CD14-positive monocyte (primary cell): Measurements from ENCODE around the gene ARPC1B. TPM values are rescaled to one million over a fixed set of nuclear protein-coding genes. Genes with fewer than 3 reads are reported as not detected.
A peak's percentile ranks its signal among the peaks of the same experiment; 100 is the strongest.

Source experiments
- DNase-seq, 3 donors: peaks; one replicate each; pipeline ENCODE4 v3.0.0-alpha.2; 2011 to 2022
- H2AFZ ChIP-seq: 2 replicates; pipeline ENCODE4 v1.6.0; 2012; ENCODE audit warnings: mild to moderate bottlenecking, low read depth, low read length, inconsistent platforms; ENCODE audit not compliant: insufficient read depth, poor library complexity, severe bottlenecking
- H3K27ac ChIP-seq, 2 donors: 1 replicate in 1 of 2; 2 replicates in 1 of 2; pipeline ENCODE4 v1.5.1; 2012 to 2013; ENCODE audit warnings: low read length in 2 of 2, control low read depth in 1 of 2, inconsistent platforms in 1 of 2, low read depth in 1 of 2, mild to moderate bottlenecking in 1 of 2
- H3K27me3 ChIP-seq, 2 donors: one replicate each; pipeline versions ENCODE4 v1.6.0 to v1.6.1; 2011 to 2013; ENCODE audit warnings: low read length in 2 of 2; ENCODE audit not compliant: control insufficient read depth in 2 of 2, insufficient read depth in 2 of 2
- H3K36me3 ChIP-seq, 2 donors: replicated peaks in 1 of 2; 1 replicate in 1 of 2; 2 replicates in 1 of 2; pipeline versions ENCODE4 v1.5.1 to v1.6.1; 2012 to 2013; ENCODE audit warnings: low read length in 2 of 2, control low read depth in 1 of 2, inconsistent platforms in 1 of 2, mild to moderate bottlenecking in 1 of 2; ENCODE audit not compliant: insufficient read depth in 2 of 2, control insufficient read depth in 1 of 2
- H3K4me1 ChIP-seq, 2 donors: 1 replicate in 1 of 2; 2 replicates in 1 of 2; pipeline versions ENCODE4 v1.5.1 to v1.6.1; 2012 to 2013; ENCODE audit warnings: low read length in 2 of 2, control low read depth in 1 of 2, inconsistent platforms in 1 of 2, mild to moderate bottlenecking in 1 of 2, moderate library complexity in 1 of 2; ENCODE audit not compliant: insufficient read depth in 2 of 2, control insufficient read depth in 1 of 2
- H3K4me2 ChIP-seq: replicated peaks from 2 replicates; pipeline ENCODE3; 2012; ENCODE audit warnings: low read length, moderate library complexity, mild to moderate bottlenecking; ENCODE audit not compliant: poor library complexity, severe bottlenecking; ENCODE audit errors: extremely low read depth
- H3K4me3 ChIP-seq, 3 experiments: fragments of 200-600 bp in 1 of 3; sonication (generic) in 1 of 3; replicated peaks in 1 of 3; 1 replicate in 2 of 3; 2 replicates in 1 of 3; pipeline ENCODE4 v1.5.1; 2011 to 2013; ENCODE audit warnings: low read length in 3 of 3, mild to moderate bottlenecking in 3 of 3, control low read depth in 2 of 3, low read depth in 2 of 3, inconsistent platforms in 1 of 3, moderate library complexity in 1 of 3
- H3K79me2 ChIP-seq: 2 replicates; pipeline ENCODE4 v1.6.0; 2012; ENCODE audit warnings: mild to moderate bottlenecking, control low read depth, inconsistent platforms, low read length, moderate library complexity; ENCODE audit not compliant: insufficient read depth
- H3K9ac ChIP-seq: 2 replicates; pipeline ENCODE4 v1.6.0; 2017; ENCODE audit warnings: low read length, mild to moderate bottlenecking; ENCODE audit not compliant: insufficient read depth, poor library complexity, severe bottlenecking
- H3K9me3 ChIP-seq, 2 donors: replicated peaks in 1 of 2; 1 replicate in 1 of 2; 2 replicates in 1 of 2; pipeline versions ENCODE4 v1.5.1 to v1.6.1; 2012 to 2013; ENCODE audit warnings: low read length in 2 of 2, control low read depth in 1 of 2; ENCODE audit not compliant: control insufficient read depth in 1 of 2, insufficient read depth in 1 of 2
- H4K20me1 ChIP-seq: 2 replicates; pipeline ENCODE4 v1.6.0; 2012; ENCODE audit warnings: mild to moderate bottlenecking, low read length, control low read depth, moderate library complexity; ENCODE audit not compliant: insufficient read depth
- H3K27ac Mint-ChIP-seq, 7 donors: one replicate each; pipeline ENCODE4 v1.8.0; 2020; ENCODE audit warnings: mild to moderate bottlenecking in 7 of 7, mixed read lengths in 7 of 7, moderate library complexity in 6 of 7, inconsistent platforms in 2 of 7
- H3K27me3 Mint-ChIP-seq, 3 donors: one replicate each; pipeline ENCODE4 v1.8.0; 2021 to 2022; ENCODE audit warnings: low read depth in 3 of 3, mild to moderate bottlenecking in 3 of 3, mixed read lengths in 3 of 3, moderate library complexity in 3 of 3, inconsistent platforms in 1 of 3
- H3K36me3 Mint-ChIP-seq, 2 donors: one replicate each; pipeline ENCODE4 v1.8.0; 2020; ENCODE audit warnings: mixed read lengths in 2 of 2, inconsistent platforms in 1 of 2, mild to moderate bottlenecking in 1 of 2
- H3K4me1 Mint-ChIP-seq: one replicate; pipeline ENCODE4 v1.8.0; 2020; ENCODE audit warnings: mild to moderate bottlenecking, mixed read lengths
- H3K4me3 Mint-ChIP-seq, 2 donors: one replicate each; pipeline ENCODE4 v1.8.0; 2020; ENCODE audit warnings: mild to moderate bottlenecking in 2 of 2, mixed read lengths in 2 of 2, moderate library complexity in 1 of 2
- H3K9me3 Mint-ChIP-seq, 7 donors: one replicate each; pipeline ENCODE4 v1.8.0; 2020 to 2022; ENCODE audit warnings: mixed read lengths in 7 of 7, mild to moderate bottlenecking in 6 of 7, moderate library complexity in 6 of 7, inconsistent platforms in 2 of 7
- whole genome bisulfite sequencing: methylation state at CpG from one replicate; pipeline ENCODE4 v1.1.5; 2013; ENCODE audit warnings: missing lambda C conversion rate; ENCODE audit not compliant: insufficient coverage; 5-methylcytosine and 5-hydroxymethylcytosine counted together
- intact Hi-C, 2 donors: fragments of 100-400 bp; cut with micrococcal nuclease; formaldehyde crosslinking; loops; one replicate each; pipeline versions ENCODE4 v1.15.0 to v1.15.1; 2023
- polyA plus RNA-seq, 3 donors: library from polyadenylated mRNA; depleted of rRNA in 1 of 3; unstranded in 2 of 3; stranded (reverse) in 1 of 3; fragments of 300-500 nt in 2 of 3; fragments of >200 nt in 1 of 3; fragmentation: Illumina TruSeq in 2 of 3; gene quantifications; 1 replicate in 2 of 3; 2 replicates in 1 of 3; pipeline ENCODE4 v1.2.3, GENCODE V29; 2012 to 2021
- TF ChIP-seq, protein P1 (sequence below): fragments of 200-600 bp; IDR thresholded peaks from one replicate; pipeline ENCODE4 v1.8.0; 2022; ENCODE audit warnings: antibody characterized with exemption, mild to moderate bottlenecking

ARPC1B gene
- polyA plus RNA-seq, 3 donors, result 1,179 to 1,362 (median 1,282) TPM

DNA sequence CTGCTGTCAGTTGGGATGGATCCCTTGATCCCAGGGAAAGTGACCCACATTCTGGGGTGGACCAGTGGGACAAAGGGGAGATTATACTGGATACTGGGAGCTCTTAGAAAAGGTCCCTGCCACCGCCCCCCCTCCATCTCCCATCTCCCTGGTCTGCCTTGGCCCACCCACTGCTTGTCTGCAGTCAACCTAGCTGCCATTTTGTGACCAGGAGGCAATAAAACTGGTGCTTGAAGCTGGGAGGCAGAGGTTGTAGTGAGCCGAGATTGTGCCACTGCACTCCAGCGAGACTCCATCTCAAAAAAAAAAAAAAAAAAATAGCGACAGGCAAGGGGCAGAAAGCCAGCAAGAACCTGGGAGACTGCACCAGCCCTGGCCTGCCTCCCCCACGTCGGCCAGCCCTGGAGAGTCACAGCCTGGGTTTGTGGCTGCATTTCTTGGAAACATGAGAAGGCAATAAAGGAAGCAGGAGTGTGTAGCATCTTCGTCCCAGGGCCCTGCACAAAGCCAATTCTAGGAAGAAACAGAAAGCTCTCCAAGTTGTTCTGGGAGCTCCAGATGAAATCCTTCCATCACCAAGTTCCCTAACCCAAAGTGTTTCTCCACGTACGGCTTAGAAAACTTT is 4.7 kb upstream of the ARPC1B start:
- no peaks in the 10 kb centered on the region for H3K27me3 Mint-ChIP-seq
- Histone ChIP-seq H3K27me3 (no peaks in the 10 kb centered on the region), H4K20me1 (peaks cover 28% of the 10 kb centered on the region), H3K79me2 (peaks cover 11% of the 10 kb centered on the region), H3K36me3 (peaks cover 26 to 41% of the 10 kb centered on the region in 2 donors), H3K4me1 (peaks cover 6 to 18% of the 10 kb centered on the region in 2 donors), H2AFZ (no peak overlapping the region), H3K27ac (no peak overlapping the region), H3K4me2 (no peak overlapping the region), H3K9ac (no peak overlapping the region), H3K4me3 (no peak overlapping the region), H3K9me3 (no peaks in the 10 kb centered on the region)
- no peak overlapping the region for H3K27ac Mint-ChIP-seq
- no peak overlapping the region for H3K4me3 Mint-ChIP-seq
- no peaks in the 10 kb centered on the region for H3K9me3 Mint-ChIP-seq
- intact Hi-C loops, result no loop called here
- H3K4me1 Mint-ChIP-seq, result peaks cover 16% of the 10 kb centered on the region
- peaks cover 25 to 47% of the 10 kb centered on the region in 2 donors for H3K36me3 Mint-ChIP-seq
- 67% methylated on average over 6 of the region's 9 CpGs for WGBS
- TF ChIP-seq, protein P1, sequence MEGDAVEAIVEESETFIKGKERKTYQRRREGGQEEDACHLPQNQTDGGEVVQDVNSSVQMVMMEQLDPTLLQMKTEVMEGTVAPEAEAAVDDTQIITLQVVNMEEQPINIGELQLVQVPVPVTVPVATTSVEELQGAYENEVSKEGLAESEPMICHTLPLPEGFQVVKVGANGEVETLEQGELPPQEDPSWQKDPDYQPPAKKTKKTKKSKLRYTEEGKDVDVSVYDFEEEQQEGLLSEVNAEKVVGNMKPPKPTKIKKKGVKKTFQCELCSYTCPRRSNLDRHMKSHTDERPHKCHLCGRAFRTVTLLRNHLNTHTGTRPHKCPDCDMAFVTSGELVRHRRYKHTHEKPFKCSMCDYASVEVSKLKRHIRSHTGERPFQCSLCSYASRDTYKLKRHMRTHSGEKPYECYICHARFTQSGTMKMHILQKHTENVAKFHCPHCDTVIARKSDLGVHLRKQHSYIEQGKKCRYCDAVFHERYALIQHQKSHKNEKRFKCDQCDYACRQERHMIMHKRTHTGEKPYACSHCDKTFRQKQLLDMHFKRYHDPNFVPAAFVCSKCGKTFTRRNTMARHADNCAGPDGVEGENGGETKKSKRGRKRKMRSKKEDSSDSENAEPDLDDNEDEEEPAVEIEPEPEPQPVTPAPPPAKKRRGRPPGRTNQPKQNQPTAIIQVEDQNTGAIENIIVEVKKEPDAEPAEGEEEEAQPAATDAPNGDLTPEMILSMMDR, result no peak
- DNase-seq, result no peak

GRCh38 chr7:99371376-99371920 is 3.1 kb upstream of the ARPC1B start:
- peaks cover 13 to 27% of the 10 kb centered on the region in 2 donors for H3K36me3 ChIP-seq
- no peak overlapping the region for H3K4me3 ChIP-seq
- Mint-ChIP-seq H3K4me3 (no peak overlapping the region), H3K27ac (peak overlapping the region in 2 of 7 donors; percentile 32 to 68), H3K36me3 (peaks cover 12 to 33% of the 10 kb centered on the region in 2 donors), H3K27me3 (no peaks in the 10 kb centered on the region), H3K4me1 (peaks cover 24% of the 10 kb centered on the region), H3K9me3 (no peaks in the 10 kb centered on the region)
- peaks cover 25% of the 10 kb centered on the region for H4K20me1 ChIP-seq
- H3K9ac ChIP-seq, result no peak overlapping the region
- H3K4me1 ChIP-seq, result peaks cover 17 to 29% of the 10 kb centered on the region in 2 donors
- WGBS, result 95% methylated on average over 8 of the region's 11 CpGs
- H3K9me3 ChIP-seq, result no peaks in the 10 kb centered on the region
- H3K79me2 ChIP-seq, result peaks cover 24% of the 10 kb centered on the region
- no peak overlapping the region for H3K4me2 ChIP-seq
- no peak overlapping the region for H3K27ac ChIP-seq
- no peak for DNase-seq
- TF ChIP-seq, protein P1, result no peak
- no peaks in the 10 kb centered on the region for H3K27me3 ChIP-seq
- no peak overlapping the region for H2AFZ ChIP-seq
- intact Hi-C loops, result no loop called here
